DND-41 (cell line): ENCODE measurements around the gene ANGPTL4.

ENCODE experiments used
- ATAC-seq: fragments of 200-7000 bp; cut with Tn5 transposase; 3 replicates; pipeline ENCODE4 v1.9.1; 2021; ENCODE audit warnings: low read depth; ENCODE audit not compliant: insufficient read depth
- DNase-seq: peaks from one replicate; pipeline ENCODE4 v3.0.0-alpha.2; 2020
- H2AFZ ChIP-seq: 2 replicates; pipeline ENCODE4 v1.6.0; 2012; ENCODE audit warnings: low read depth, low read length
- H3K27ac ChIP-seq: 2 replicates; pipeline ENCODE4 v1.5.1; 2012; ENCODE audit warnings: low read length, inconsistent platforms
- H3K27me3 ChIP-seq: fragments of 200-600 bp; sonication (generic); 2 replicates; pipeline ENCODE4 v1.6.0; 2012; ENCODE audit warnings: low read length, mild to moderate bottlenecking, inconsistent platforms; ENCODE audit not compliant: insufficient read depth, poor library complexity
- H3K36me3 ChIP-seq: 2 replicates; pipeline ENCODE4 v1.5.1; 2012; ENCODE audit warnings: low read length, inconsistent platforms; ENCODE audit not compliant: insufficient read depth
- H3K4me1 ChIP-seq: 2 replicates; pipeline ENCODE4 v1.5.1; 2012; ENCODE audit warnings: mild to moderate bottlenecking, low read length; ENCODE audit not compliant: insufficient read depth
- H3K4me2 ChIP-seq: 2 replicates; pipeline ENCODE4 v1.6.0; 2012; ENCODE audit warnings: mild to moderate bottlenecking, moderate library complexity, low read length, inconsistent platforms; ENCODE audit not compliant: insufficient read depth
- H3K4me3 ChIP-seq, 2 experiments: fragments of 200-600 bp in 1 of 2; shearing (Covaris generic) in 1 of 2; 2 replicates each; pipeline ENCODE4 v1.5.1; 2012 to 2016; ENCODE audit warnings: inconsistent platforms in 2 of 2, low read length in 2 of 2, mild to moderate bottlenecking in 2 of 2, low read depth in 1 of 2, moderate library complexity in 1 of 2
- H3K79me2 ChIP-seq: 2 replicates; pipeline ENCODE4 v1.6.0; 2012; ENCODE audit warnings: low read length, inconsistent platforms; ENCODE audit not compliant: insufficient read depth
- H3K9ac ChIP-seq: 2 replicates; pipeline ENCODE4 v1.6.0; 2012; ENCODE audit warnings: low read depth, mild to moderate bottlenecking, inconsistent platforms, low read length, moderate library complexity
- H3K9me3 ChIP-seq: 2 replicates; pipeline ENCODE4 v1.5.1; 2012; ENCODE audit warnings: low read length, moderate library complexity, mild to moderate bottlenecking, inconsistent platforms; ENCODE audit not compliant: insufficient read depth, severe bottlenecking
- H4K20me1 ChIP-seq: 2 replicates; pipeline ENCODE4 v1.6.0; 2012; ENCODE audit warnings: low read length; ENCODE audit not compliant: insufficient read depth
- CTCF ChIP-seq: IDR thresholded peaks from 2 replicates; pipeline ENCODE4 v1.5.1; 2012; ENCODE audit warnings: borderline replicate concordance, low read length, moderate library complexity, mild to moderate bottlenecking; ENCODE audit not compliant: poor library complexity, severe bottlenecking; ENCODE audit errors: extremely low read depth
- EZH2 ChIP-seq: IDR thresholded peaks from 3 replicates; pipeline ENCODE4 v1.6.1; 2012; ENCODE audit warnings: borderline replicate concordance, low read depth, mild to moderate bottlenecking, moderate library complexity, low read length, inconsistent platforms; ENCODE audit not compliant: severe bottlenecking

The ANGPTL4 gene

GRCh38 chr19:8366961-8367326, 3.0 kb downstream of the ANGPTL4 start:
- H3K9me3 ChIP-seq, result no peaks in the 10 kb centered on the region
- no peaks in the 10 kb centered on the region for H3K27me3 ChIP-seq
- no peak overlapping the region for H3K4me3 ChIP-seq
- no peak overlapping the region for H2AFZ ChIP-seq
- 0 out of 2 replicates have a peak, but pooled peaks cover 3% of the 10 kb centered on the region for H4K20me1 ChIP-seq
- no peak overlapping the region for H3K27ac ChIP-seq
- H3K4me2 ChIP-seq, result no peak overlapping the region
- DNase-seq (no peak), ATAC-seq (no peak)
- H3K9ac ChIP-seq, result no peak overlapping the region
- H3K79me2 ChIP-seq, result no peaks in the 10 kb centered on the region
- H3K36me3 ChIP-seq, result no peaks in the 10 kb centered on the region
- TF ChIP-seq EZH2 (no peak), CTCF (no peak)
- H3K4me1 ChIP-seq, result no peaks in the 10 kb centered on the region

GRCh38 chr19:8367327-8368001, 3.5 kb downstream of the ANGPTL4 start:
- no peak overlapping the region for H3K9ac ChIP-seq
- DNase-seq (no peak), ATAC-seq (no peak)

DNA sequence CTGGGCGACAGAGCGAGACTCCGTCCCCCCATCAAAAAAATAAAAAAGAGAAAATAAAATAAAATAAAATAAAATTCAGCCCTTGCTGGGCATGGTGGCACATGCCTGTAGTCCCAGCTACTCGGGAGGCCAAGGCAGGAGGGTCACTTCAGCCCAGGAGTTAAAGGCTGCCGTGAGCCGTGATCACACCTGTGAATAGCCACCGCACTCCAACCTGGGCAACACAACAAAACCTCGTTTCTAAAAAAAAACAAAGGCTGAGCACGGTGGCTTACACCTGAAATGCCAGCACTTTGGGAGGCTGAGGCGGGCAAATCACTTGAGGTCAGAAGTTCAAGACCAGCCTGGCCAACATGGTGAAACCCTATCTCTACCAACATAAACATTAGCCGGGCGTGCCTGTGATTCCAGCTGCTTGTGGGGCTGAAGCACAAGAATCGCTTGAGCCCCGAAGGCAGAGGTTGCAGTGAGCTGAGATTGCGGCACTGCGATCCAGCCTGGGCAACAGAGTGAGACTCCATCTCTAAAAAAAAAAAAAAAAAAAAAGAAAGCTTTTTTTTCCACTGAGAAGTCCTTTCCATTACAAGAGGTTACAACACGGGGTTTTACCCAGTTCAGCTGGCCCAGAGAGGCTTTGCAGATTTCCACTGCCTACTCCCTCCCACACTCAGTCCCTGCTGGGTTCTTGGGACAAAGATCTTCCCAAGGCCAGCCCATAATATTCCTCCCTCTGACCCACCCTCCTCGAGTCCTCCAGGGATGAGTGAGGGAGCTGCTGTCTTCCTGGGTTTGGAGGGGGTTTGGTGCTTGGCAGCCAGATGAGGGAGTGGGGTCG, 6.4 kb downstream of the ANGPTL4 start:
- H2AFZ ChIP-seq, result no peak overlapping the region
- no peaks in the 10 kb centered on the region for H3K79me2 ChIP-seq
- no peak for TF ChIP-seq CTCF
- TF ChIP-seq EZH2, result no peak
- DNase-seq (no peak), ATAC-seq (no peak)
- peaks cover 10% of the 10 kb centered on the region; the same call in 1 of the 2 replicates for H3K36me3 ChIP-seq
- no peaks in the 10 kb centered on the region for H3K4me1 ChIP-seq
- H3K27me3 ChIP-seq, result no peaks in the 10 kb centered on the region
- H3K4me3 ChIP-seq, result no peak overlapping the region
- no peak overlapping the region for H3K27ac ChIP-seq
- 0 out of 2 replicates have a peak, but pooled peaks cover 3% of the 10 kb centered on the region for H4K20me1 ChIP-seq
- H3K9me3 ChIP-seq, result no peaks in the 10 kb centered on the region
- no peak overlapping the region for H3K4me2 ChIP-seq
- H3K9ac ChIP-seq, result no peak overlapping the region

More at GRCh38 chr19:8367327-8368001, 3.5 kb downstream of the ANGPTL4 start:
- Histone ChIP-seq H3K27ac (no peak overlapping the region), H3K27me3 (no peaks in the 10 kb centered on the region), H4K20me1 (0 out of 2 replicates have a peak, but pooled peaks cover 3% of the 10 kb centered on the region), H3K36me3 (no peaks in the 10 kb centered on the region), H3K4me1 (no peaks in the 10 kb centered on the region), H3K4me3 (no peak overlapping the region), H3K9me3 (no peaks in the 10 kb centered on the region), H3K4me2 (no peak overlapping the region), H3K79me2 (no peaks in the 10 kb centered on the region), H2AFZ (no peak overlapping the region)
- no peak for TF ChIP-seq CTCF
- TF ChIP-seq EZH2, result no peak
